Colon (tissue), 2 donors: Measurements from ENCODE around the gene C5AR1.
"Not testable (repeated sequence)": the region's sequence is repeated elsewhere in the genome, so short reads cannot be mapped to it uniquely, and the experiment has no call there.

ENCODE experiments used
- FAIRE-seq: peaks from 2 replicates; lab custom pipeline; 2012; peaks lifted over from hg19 to GRCh38; lab: Jason Lieb, UNC
- donor health status: control.
- donor health status: control.

The C5AR1 gene

DNA sequence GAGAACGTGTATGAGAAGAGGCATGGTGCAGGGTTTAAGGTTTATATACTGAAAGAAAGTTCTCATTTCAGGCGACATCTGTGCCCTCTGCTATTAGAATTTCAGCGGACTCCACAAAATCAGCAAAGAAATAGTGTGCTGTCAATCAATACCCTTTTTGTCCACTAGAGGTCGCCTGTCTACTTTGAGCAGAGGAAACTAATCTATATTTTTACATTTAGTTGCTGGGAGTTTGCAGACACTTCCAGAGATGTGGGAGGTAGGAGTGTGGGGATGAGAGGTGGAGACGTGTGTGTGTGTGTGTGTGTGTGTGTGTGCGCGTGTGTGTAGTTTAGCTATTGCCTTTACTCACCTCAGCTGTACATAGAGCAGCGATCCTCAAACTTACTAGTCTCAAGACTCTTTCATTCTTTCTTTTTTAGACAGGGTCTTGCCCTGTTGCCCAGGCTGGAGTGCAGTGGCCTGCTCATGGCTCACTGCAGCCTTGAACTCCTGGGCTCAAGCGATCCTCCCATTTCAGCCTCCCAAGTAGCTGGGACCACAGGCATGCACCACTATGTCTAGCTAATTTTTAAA, 25.2 kb upstream of the C5AR1 start:
- no peak for FAIRE-seq

DNA sequence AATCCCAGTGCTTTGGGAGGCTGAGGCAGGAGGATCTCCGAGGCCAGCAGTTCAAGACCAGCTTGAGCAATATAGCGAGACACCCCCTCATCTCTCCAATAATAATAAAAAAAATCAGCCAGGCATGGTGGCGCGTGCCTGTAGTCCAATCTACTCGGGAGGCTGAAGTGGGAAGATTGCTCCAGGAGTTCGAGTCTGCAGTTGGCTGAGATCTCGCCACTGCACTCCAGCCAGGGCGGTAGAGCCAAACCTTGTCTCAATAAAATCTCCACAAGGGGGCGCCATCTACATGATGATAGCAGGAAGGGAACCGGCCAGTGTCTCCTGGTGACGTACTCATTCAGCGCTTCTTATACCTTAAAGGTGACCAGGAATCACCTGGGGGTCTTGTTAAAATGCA, 13.6 kb upstream of the C5AR1 start:
- FAIRE-seq = no peak

DNA sequence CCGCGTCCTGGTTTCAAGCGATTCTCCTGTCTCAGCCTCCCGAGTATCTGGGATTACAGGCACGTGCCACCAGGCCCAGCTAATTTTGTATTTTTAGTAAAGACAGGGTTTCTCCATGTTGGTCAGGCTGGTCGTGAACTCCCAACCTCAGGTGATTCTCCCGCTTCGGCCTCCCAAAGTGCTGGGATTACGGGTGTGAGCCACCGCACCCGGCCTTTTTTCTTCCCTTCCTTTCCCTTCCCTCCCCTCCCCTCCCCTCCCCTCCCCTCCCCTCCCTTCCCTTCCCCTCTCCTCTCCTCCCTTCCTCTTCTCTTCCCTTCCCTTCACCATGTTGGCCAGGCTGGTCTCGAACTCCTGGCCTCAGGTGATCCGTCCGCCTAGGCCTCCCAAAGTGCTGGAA, 8.8 kb upstream of the C5AR1 start:
- not testable (repeated sequence) for FAIRE-seq

DNA sequence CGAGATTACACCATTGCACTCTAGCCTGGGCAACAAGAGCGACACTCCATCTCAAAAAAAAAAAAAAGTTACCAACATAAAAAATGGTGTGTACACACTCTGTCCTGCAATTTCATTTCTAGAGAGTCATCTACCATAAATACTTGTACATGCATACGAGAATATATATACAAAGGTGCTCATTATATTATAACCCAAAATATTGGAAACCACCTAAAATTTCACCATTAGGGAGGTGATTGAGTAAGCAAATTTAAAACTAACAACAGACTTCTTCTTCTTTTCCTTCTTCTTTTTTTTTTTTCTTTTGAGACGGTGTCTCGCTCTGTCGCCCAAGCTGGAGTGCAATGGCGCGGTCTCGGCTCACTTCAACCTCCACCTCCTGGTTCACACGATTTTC, 7.4 kb upstream of the C5AR1 start:
- no peak for FAIRE-seq

DNA sequence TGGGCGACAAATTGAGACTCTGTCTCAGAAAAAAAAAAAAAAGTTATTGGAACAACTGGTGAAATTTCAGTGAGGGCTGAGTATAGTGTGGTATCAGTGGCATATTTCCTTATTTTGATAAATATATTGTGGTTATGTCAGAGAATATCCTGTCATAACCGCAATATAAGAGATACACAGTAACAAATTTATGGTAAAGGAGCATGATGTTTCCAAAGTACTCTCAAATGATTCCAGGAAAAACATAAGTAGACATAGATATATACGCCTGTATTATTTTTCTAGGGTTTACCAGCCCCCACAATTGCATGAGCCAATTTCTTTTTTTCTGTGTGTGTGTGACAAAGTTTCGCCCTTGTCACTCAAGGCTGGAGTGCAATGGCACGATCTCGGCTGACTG, 5.7 kb upstream of the C5AR1 start:
- no peak for FAIRE-seq

DNA sequence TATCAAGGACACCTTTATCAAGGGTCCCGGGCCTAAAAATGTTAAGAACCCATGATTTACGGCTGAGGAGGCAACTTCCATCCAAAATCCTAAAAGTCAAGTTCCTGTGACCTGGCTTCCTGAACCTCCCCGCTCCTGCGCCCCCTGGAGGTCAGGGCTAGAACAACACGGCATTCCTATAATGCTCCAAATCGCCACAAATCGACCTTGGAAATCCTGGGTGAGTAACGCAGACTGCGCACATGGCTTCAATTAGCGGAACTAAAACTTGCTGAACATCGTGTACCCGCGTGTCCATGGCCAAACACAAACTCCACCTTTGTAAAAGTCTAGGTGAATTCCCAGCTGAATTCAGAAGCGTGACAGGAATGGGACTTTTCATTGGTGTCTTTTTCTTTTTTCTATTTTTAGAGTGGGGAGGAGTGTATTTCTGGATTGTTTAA, 4.3 kb upstream of the C5AR1 start:
- no peak for FAIRE-seq

DNA sequence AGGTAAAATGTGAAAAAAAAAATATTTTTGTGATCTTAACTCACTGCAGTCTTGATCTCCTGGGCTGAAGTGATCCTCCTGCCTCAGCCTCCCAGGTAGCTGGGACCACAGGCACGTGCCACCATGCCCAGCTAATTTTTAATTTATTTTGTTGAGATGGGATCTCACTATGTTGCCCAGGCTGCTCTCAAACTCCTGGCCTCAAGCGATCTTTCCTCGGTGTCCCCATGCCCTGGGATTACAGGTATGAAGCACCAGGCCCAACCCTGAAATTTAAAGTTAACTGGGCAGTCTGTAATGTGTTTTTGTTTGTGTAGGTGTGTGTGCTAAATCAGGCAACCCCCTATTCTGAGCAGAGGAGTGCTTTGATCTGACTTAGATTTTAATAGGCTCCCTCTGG, 3.4 kb upstream of the C5AR1 start:
- FAIRE-seq = no peak

DNA sequence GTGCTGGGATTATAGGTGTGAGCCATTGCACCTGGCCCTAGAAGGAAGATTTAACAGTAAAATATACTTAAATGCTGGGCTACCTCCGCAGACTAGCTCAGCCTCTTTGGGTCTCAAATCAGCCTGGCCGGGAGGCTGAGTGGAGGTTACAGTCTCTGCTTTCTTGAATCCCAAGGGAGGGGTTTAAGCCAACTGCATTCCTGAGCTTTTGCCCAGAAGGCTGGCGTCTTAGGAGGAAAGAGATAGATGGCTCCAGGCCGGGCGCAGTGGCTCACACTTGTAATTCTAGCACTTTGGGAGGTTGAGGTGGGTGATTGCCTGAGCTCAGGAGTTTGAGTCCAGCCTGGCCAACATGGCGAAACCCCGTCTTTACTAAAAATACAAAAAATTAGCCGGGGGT, 623 bp upstream of the C5AR1 start:
- FAIRE-seq = no peak

DNA sequence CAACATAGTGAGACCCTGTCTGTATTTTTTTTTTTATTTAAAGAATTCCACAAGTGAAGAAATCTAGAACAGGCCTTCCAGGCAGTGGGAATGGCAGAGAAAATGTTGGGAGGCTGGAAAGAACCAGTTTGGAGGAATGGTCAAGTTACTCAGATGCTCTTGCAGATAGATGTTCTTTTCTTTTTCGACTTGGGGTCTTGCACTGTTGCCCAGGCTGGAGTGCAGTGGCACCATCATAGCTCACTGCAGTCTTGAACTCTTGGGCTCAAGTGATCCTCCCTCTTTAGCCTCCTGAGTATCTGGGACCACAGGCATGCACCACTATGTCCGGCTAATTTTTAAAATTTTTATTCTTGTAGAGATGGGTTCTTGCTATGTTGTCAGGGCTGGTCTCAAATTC, 662 bp downstream of the C5AR1 start:
- no peak for FAIRE-seq

DNA sequence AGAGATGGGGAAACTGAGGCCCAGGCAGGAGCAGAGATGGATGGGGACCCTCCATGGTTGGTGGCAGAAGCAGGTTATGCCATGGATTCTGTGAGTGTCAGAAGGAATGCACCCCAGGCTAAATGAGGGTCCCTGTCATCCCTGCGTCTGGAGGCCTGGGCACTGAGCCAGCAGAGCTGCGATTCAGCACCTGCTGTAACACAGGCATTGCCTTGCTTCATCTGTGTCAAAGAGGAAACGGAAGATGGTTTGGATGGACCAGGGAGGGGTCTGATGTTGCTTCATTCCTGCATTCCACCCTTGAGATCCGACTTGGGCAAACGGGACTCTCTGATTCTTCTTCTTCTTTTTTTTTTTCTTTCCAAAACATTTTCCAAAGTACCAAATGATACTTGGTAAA, 1.2 kb downstream of the C5AR1 start:
- FAIRE-seq = no peak

DNA sequence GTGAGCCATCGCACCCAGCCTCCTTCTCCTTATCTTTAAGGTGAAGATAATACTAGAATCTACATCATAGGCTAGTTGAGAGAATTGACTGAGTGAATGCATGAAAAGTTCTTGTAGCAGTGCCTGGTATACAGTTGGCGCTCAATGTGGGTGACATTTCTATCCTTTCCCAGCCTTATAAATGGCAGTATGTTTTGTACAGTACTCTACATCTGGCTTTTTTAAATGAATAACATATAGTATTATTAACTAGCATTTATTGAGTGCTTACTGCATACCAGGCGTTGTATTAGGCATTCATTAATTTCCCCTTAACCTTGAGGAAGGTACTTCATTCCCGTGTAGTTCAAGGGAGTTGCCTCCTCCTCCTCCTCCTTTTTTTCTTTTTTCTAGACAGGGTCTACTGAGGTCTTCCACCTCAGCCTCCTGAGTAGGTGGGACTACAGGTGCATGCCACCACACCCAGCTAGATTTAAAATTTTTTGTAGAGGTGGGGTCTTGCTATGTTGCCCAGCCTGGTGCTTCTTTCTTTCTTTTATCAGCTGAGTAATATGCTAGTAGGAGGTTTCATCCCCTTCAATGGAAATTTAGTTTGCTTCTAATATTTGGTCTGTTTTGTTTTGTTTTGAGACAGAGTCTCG, 2.8 kb downstream of the C5AR1 start:
- no peak for FAIRE-seq

DNA sequence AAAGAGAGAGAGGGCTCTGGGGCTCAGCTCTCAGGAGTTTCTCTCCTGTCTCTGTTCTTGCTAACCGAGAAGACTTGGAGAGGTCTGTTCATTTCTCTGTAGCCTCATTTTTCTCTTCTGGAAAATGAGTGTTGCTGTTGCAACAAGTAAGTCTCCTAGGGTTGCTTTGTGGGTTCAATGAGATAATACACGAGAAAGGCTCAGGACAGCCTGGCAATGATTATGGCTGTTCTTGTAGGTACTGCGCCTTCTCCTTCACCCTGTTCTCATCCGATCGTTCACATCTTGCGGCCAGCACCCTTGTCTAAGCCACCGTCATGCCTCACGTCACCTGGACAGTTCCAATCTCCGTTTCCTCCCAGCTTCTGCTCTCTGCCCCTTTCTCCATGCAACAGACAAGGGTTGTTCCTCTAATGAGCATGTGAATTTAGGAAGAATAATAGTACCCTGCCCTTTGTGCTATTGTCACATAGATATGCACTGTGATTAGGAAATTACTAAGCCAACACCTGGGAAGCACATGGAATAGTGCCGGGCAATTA, 4.2 kb downstream of the C5AR1 start:
- no peak for FAIRE-seq

DNA sequence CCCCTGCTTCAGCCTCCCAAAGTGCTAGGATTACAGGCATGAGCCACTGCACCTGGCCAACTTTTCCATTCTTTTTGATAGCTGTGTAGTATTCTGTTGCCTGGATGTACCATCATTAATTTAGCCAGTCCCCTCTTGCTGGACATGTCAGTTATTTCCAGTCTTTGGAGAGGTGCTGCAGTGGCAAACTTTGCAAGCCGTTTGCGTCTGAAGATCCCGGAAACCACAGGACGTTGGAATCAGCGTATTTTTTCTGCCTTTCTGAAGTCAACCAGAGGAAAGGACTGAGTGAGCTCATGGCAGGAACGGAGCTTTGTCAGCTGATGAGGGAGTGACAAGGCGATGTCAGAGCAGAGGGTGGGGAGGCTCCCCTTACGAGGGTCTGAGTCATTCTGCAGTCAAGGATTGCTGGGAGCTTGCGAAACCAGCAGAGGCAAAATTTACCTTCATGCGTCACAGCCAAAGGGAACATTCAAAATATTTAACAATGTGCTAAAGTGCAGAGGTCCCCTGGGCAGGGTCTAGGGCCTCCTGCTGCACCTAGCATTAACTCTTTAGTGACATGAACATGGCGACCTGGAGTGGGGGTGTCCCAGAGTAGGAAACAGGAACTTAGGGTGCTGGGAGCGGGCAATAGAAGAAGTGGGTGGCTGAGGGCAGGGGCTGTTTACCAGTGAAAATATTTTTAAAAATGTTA, 5.6 kb downstream of the C5AR1 start:
- FAIRE-seq = no peak

DNA sequence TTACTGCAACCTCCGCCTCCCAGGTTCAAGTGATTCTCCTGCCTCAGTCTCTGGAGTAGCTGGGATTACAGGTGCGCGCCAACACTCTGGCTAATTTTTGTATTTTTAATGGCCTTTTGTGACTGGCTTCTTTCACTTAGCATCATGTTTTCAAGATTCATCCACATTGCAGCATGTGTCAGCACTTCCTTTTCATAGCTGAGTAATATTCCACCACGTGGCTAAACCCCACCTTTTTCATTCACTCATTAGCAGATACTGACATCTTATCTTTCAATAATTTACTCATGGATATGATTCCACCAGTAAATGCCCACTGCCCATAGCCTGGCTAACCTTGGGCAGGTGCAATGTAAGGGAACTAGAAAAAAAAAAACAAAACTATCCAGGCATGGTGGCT, 6.9 kb downstream of the C5AR1 start:
- FAIRE-seq = no peak

DNA sequence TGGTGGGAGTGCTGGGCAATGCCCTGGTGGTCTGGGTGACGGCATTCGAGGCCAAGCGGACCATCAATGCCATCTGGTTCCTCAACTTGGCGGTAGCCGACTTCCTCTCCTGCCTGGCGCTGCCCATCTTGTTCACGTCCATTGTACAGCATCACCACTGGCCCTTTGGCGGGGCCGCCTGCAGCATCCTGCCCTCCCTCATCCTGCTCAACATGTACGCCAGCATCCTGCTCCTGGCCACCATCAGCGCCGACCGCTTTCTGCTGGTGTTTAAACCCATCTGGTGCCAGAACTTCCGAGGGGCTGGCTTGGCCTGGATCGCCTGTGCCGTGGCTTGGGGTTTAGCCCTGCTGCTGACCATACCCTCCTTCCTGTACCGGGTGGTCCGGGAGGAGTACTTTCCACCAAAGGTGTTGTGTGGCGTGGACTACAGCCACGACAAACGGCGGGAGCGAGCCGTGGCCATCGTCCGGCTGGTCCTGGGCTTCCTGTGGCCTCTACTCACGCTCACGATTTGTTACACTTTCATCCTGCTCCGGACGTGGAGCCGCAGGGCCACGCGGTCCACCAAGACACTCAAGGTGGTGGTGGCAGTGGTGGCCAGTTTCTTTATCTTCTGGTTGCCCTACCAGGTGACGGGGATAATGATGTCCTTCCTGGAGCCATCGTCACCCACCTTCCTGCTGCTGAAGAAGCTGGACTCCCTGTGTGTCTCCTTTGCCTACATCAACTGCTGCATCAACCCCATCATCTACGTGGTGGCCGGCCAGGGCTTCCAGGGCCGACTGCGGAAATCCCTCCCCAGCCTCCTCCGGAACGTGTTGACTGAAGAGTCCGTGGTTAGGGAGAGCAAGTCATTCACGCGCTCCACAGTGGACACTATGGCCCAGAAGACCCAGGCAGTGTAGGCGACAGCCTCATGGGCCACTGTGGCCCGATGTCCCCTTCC, 10.5 kb downstream of the C5AR1 start:
- FAIRE-seq = no peak

DNA sequence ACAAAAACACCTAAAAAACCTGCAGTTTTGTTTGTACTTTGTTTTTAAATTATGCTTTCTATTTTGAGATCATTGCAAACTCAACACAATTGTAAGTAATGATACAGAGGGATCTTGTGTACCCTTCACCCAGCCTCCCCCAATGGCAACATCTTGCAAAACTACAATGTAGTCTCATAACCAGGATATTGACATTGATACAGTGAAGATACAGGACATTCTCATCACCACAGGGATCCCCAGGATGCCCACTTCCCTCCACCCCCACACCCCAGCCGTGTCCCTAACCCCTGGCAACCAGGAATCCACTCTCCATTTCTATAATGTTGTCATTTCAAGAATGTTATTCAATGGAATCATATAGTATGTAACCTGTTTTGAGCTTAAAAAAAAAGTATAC, 12.0 kb downstream of the C5AR1 start:
- no peak for FAIRE-seq

DNA sequence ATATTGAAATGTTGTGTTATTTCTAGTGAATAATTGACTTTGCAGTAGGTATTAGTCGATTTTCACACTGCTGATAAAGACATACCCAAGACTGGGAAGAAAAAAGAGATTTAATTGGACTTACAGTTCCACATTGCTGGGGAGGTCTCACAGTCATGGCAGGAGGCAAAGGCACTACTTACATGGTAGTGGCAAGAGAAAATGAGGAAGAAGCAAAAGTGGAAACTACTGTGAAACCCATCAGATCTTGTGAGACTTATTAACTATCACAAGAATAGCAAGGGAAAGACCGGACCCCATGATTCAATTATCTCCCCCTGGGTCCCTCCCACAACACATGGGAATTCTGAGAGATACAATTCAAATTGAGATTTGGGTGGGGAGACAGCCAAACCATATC, 12.4 kb downstream of the C5AR1 start:
- FAIRE-seq = no peak

DNA sequence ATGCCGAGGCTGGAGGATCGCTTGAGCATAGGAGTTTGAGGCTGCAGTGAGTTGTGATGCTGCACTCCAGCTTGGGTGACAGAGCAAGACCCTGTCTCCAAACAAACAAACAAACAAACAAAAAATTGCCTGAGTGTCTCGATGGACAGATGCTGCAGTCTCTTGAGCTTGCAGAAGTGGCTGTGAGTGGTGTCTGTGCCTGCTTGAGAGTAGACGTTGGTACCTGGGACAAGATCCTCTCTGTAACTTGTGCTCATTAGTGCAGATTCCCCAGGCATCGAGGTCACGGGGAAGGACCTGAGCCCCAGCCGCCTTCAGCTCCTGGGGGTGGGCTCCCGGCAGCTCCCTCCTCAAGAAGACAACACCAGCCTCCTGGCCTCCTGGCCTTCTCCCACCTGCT, 13.7 kb downstream of the C5AR1 start:
- FAIRE-seq = no peak

DNA sequence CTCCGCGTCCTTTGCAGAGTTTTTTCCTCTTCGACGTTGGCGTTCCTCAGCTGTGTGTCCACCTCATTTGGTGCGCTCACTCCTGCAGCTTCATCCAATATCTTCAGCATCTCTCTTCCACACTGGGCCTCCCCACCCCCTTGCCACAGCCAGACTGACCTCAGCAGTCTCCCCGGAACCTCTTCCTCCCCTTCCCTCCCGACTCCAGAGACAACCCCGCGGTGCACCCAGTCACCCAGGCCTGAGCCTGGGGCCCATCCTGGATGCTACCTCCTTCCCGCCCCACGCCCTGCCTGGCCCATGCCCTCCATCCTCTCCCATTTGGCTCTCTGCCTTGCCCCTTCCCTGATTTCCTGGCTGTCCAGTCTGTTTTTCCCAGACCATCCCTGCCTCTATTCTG, 14.2 kb downstream of the C5AR1 start:
- no peak for FAIRE-seq

DNA sequence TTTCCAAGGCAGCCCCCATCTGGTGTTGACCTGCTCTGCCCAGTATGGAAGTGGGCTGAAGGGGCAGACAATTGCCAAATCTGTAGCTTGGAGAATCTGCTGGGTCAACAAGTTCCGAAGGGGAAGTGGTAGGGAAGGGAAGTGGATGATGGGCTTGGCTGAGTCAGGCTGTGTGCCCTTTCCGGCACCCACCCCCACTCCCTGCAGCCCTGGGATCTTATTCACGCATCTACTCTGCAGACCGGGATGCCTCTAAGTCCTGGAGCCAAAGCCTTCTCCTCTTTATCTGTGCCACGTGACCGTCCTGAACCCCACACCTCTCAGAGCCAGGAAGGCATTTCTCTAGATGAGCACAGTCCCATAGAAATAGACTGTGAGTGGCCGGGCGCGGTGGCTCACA, 14.8 kb downstream of the C5AR1 start:
- no peak for FAIRE-seq

DNA sequence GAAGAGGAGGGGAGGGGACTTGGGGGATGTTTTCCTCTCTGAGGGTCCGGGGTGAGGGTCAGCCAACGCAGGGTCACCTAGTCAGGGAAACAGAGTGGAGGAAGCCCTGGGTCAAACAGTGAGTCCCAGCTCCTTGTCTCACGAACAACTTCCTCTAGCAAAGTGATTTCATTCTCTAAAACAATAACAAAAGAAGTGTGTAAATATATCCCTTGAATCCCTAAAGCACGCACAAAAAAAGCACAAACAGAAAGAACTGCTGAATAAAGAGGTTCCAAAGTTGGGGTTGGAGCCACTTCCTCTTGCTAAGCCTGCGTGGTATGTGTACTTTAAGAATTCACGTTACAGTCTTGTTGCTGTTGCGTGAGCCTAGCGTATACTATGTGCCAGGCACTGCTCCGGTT, 20.8 kb downstream of the C5AR1 start:
- FAIRE-seq = no peak

DNA sequence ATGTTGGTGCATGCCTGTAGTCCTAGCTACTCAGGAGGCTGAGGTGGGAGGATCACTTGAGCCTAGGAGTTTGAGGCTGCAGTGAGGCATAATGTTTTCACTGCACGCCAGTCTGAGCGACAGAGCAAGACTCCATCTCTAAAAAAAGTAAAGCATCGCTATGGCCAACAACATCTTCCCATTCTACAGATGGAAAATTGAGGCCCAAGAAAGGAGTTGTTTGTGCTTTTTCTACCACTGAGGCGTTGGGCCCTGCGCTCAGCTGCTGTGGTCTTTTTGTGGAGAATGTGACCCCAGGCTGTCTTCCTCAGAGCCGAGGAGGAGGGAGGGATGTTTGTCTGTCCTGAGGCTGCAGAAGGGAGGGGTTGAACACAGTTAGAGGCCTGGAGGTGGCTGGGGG, 21.8 kb downstream of the C5AR1 start:
- no peak for FAIRE-seq
